Measurements from ENCODE around the gene ACSL3. TPM values are rescaled to one million over a fixed set of nuclear protein-coding genes. Genes with fewer than 3 reads are reported as not detected.

Gene ACSL3
- total and polyA plus RNA-seq, 10 donors: 7.5 to 50.2 (median 41.8) TPM

GRCh38 chr2:222835143-222835822 lies 25.6 kb upstream of the ACSL3 start:
- WGBS, 5 donors: 71 to 75% (median 72%) methylated on average over 8 of the region's 8 CpGs
- Histone ChIP-seq H3K36me3 (no peaks in the 10 kb centered on the region), H3K4me3 (no peak overlapping the region), H3K9me3 (no peaks in the 10 kb centered on the region), H3K27ac (no peak overlapping the region), H3K4me1 (no peaks in the 10 kb centered on the region), H3K27me3 (replicated peaks in 1 of 7) (no peaks in the 10 kb centered on the region)
- TF ChIP-seq POLR2A (IDR thresholded peaks at IDR 0.05) (no peak), CTCF (IDR thresholded peaks at IDR 0.05 in 8 of 11, conservative IDR thresholded peaks at IDR 0.05 in 3 of 11) (no peak), POLR2AphosphoS5 (IDR thresholded peaks at IDR 0.05) (no peak)
- intact Hi-C loops (cut with DNase I; ENCODE audit: low total_unique reads): no loop called here
- DNase-seq: no peak

GRCh38 chr2:222835823-222836151 lies 25.0 kb upstream of the ACSL3 start:
- intact Hi-C loops (cut with DNase I; ENCODE audit: low total_unique reads): no loop called here
- Histone ChIP-seq H3K9me3 (no peaks in the 10 kb centered on the region), H3K36me3 (no peaks in the 10 kb centered on the region), H3K27ac (no peak overlapping the region), H3K27me3 (replicated peaks in 1 of 7) (no peaks in the 10 kb centered on the region), H3K4me3 (no peak overlapping the region), H3K4me1 (peaks cover 0 to under 1% (median 0%) of the 10 kb centered on the region in 6 donors)
- no peak for DNase-seq
- TF ChIP-seq POLR2A (IDR thresholded peaks at IDR 0.05) (no peak), POLR2AphosphoS5 (IDR thresholded peaks at IDR 0.05) (no peak), CTCF (IDR thresholded peaks at IDR 0.05 in 8 of 11, conservative IDR thresholded peaks at IDR 0.05 in 3 of 11) (no peak)
- WGBS, 5 donors: 85 to 92% (median 90%) methylated on average over 5 of the region's 5 CpGs

- WGBS, 5 donors: 80 to 88% (median 85%) methylated on average over 4 of the region's 4 CpGs
- intact Hi-C loops (cut with DNase I; ENCODE audit: low total_unique reads): no loop called here
- no peaks in the 10 kb centered on the region for H3K9me3 ChIP-seq
- DNase-seq: no peak
- peaks cover 0 to 19% (median 3%) of the 10 kb centered on the region in 6 donors for H3K4me1 ChIP-seq
- TF ChIP-seq POLR2A (IDR thresholded peaks at IDR 0.05): no peak
- TF ChIP-seq POLR2AphosphoS5 (IDR thresholded peaks at IDR 0.05): no peak
- TF ChIP-seq CTCF (IDR thresholded peaks at IDR 0.05 in 8 of 11, conservative IDR thresholded peaks at IDR 0.05 in 3 of 11): no peak
- no peak overlapping the region for H3K4me3 ChIP-seq
- no peaks in the 10 kb centered on the region for H3K36me3 ChIP-seq
- no peaks in the 10 kb centered on the region for H3K27me3 ChIP-seq (replicated peaks in 1 of 7)
- no peak overlapping the region for H3K27ac ChIP-seq
These were observed 23.2 kb upstream of the ACSL3 start for GRCh38 chr2:222837643-222838056.

GRCh38 chr2:222840060-222840802 lies 20.6 kb upstream of the ACSL3 start:
- TF ChIP-seq CTCF (IDR thresholded peaks at IDR 0.05 in 8 of 11, conservative IDR thresholded peaks at IDR 0.05 in 3 of 11) (no peak), POLR2AphosphoS5 (IDR thresholded peaks at IDR 0.05) (no peak), POLR2A (IDR thresholded peaks at IDR 0.05) (no peak)
- Histone ChIP-seq H3K27ac (no peak overlapping the region), H3K4me3 (no peak overlapping the region), H3K4me1 (peaks cover 0 to 32% (median 6%) of the 10 kb centered on the region in 6 donors), H3K9me3 (no peaks in the 10 kb centered on the region), H3K27me3 (replicated peaks in 1 of 7) (no peaks in the 10 kb centered on the region), H3K36me3 (no peaks in the 10 kb centered on the region)
- no peak for DNase-seq
- intact Hi-C loops (cut with DNase I; ENCODE audit: low total_unique reads): no loop called here
- 55 to 74% (median 68%) methylated on average over 3 of the region's 3 CpGs for WGBS, 5 donors

Data from spleen (tissue), 11 donors.